ENCODE data around the gene BCL7A. TPM values are rescaled to one million over a fixed set of nuclear protein-coding genes. Genes with fewer than 3 reads are reported as not detected.

Gene BCL7A
- polyA plus RNA-seq, 2 donors, result 1.0 to 2.1 TPM

- Histone ChIP-seq H3K27ac (ENCODE audit: low read depth in 2 of 2, low read length in 1 of 2) (peak overlapping the region; percentile 75 to 92), H3K36me3 (ENCODE audit: control insufficient read depth in 2 of 2, insufficient read depth in 2 of 2, low read length in 1 of 2) (peaks cover 0 to 12% of the 10 kb centered on the region in 2 donors), H3K4me3 (ENCODE audit: low read depth in 1 of 2, low read length in 2 of 2) (peak overlapping the region; percentile 23 to 80), H3K4me1 (ENCODE audit: control insufficient read depth in 2 of 2, insufficient read depth in 2 of 2, low read length in 1 of 2) (peaks cover 3 to 5% of the 10 kb centered on the region in 2 donors), H3K9me3 (ENCODE audit: control insufficient read depth in 2 of 2, insufficient read depth in 1 of 2, low read depth in 1 of 2, low read length in 1 of 2) (no peaks in the 10 kb centered on the region), H3K27me3 (ENCODE audit: control insufficient read depth in 1 of 2, insufficient read depth in 2 of 2, low read length in 2 of 2) (no peaks in the 10 kb centered on the region)
- 15 to 19% methylated on average over 7 of the region's 7 CpGs for WGBS, 2 donors
These were observed 60.1 kb downstream of the BCL7A start for GRCh38 chr12:122081697-122082221.

DNA sequence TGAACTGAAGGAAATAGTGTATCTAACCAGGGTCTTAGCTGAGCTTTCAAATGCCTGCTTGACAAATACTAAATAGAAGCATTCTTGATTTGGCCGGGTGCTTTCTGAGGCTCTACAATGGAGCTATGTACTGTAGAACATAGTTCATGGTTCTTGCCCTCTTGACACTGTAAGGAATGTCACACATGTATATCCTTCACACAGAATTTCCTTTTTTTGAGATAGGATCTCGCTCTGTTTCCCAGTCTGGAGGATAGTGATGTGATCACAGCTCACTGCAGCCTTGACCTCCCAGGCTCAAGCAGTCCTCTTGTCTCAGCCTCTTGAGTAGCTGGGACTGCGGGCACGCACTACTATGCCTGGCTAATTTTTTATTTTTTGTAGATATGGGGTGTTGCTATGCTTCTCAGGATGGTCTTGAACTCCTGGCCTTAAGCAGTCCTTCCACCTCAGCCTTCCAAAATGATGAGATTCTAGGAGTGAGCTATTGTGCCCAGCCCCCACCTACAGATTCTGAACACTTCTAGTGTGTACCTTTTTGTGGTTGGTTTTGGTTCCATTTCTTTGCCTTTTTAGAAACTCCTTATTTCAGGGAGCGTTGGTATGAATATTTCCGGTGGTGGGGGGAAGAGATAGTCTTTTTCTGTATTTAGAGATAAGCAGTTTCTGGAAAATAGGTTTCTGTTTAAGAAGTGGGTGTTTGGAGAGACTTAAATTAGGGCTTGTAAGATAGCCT, 61.1 kb downstream of the BCL7A start:
- Histone ChIP-seq H3K27me3 (ENCODE audit: control insufficient read depth in 1 of 2, insufficient read depth in 2 of 2, low read length in 2 of 2) (no peaks in the 10 kb centered on the region), H3K9me3 (ENCODE audit: control insufficient read depth in 2 of 2, insufficient read depth in 1 of 2, low read depth in 1 of 2, low read length in 1 of 2) (no peaks in the 10 kb centered on the region), H3K4me3 (ENCODE audit: low read depth in 1 of 2, low read length in 2 of 2) (no peak overlapping the region), H3K27ac (ENCODE audit: low read depth in 2 of 2, low read length in 1 of 2) (no peak overlapping the region), H3K4me1 (ENCODE audit: control insufficient read depth in 2 of 2, insufficient read depth in 2 of 2, low read length in 1 of 2) (peaks cover 9 to 12% of the 10 kb centered on the region in 2 donors), H3K36me3 (ENCODE audit: control insufficient read depth in 2 of 2, insufficient read depth in 2 of 2, low read length in 1 of 2) (peaks cover 0 to 14% of the 10 kb centered on the region in 2 donors)
- WGBS, 2 donors, result 48 to 81% methylated on average over 6 of the region's 6 CpGs

- Histone ChIP-seq H3K9me3 (ENCODE audit: control insufficient read depth in 2 of 2, insufficient read depth in 1 of 2, low read depth in 1 of 2, low read length in 1 of 2) (no peaks in the 10 kb centered on the region), H3K36me3 (ENCODE audit: control insufficient read depth in 2 of 2, insufficient read depth in 2 of 2, low read length in 1 of 2) (peaks cover 0 to 14% of the 10 kb centered on the region in 2 donors), H3K27ac (ENCODE audit: low read depth in 2 of 2, low read length in 1 of 2) (no peak overlapping the region), H3K4me1 (ENCODE audit: control insufficient read depth in 2 of 2, insufficient read depth in 2 of 2, low read length in 1 of 2) (peaks cover 11 to 15% of the 10 kb centered on the region in 2 donors), H3K4me3 (ENCODE audit: low read depth in 1 of 2, low read length in 2 of 2) (no peak overlapping the region), H3K27me3 (ENCODE audit: control insufficient read depth in 1 of 2, insufficient read depth in 2 of 2, low read length in 2 of 2) (no peaks in the 10 kb centered on the region)
- 89 to 90% methylated on average over 13 of the region's 13 CpGs for WGBS, 2 donors
These were observed 63.2 kb downstream of the BCL7A start for GRCh38 chr12:122084857-122085405.

DNA sequence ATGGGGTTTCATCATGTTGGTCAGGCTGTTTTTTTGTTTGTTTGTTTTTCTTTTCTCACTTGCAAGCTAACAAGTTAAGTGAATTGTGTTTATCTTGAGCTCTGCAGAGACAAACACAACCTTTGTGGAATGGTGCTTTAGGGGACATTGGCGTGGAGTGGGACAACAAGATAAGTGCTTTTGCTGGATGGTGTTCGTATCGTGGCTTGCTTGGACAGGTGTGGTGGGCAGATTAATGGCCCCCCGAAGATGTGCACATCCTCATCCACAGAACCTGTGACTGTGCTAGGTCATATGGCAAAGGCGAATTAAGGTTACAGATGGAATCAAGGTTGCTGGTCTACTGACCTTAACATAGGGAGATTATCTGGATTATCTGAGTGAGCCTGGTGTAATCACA, 63.9 kb downstream of the BCL7A start:
- Histone ChIP-seq H3K36me3 (ENCODE audit: control insufficient read depth in 2 of 2, insufficient read depth in 2 of 2, low read length in 1 of 2) (peaks cover 0 to 14% of the 10 kb centered on the region in 2 donors), H3K27ac (ENCODE audit: low read depth in 2 of 2, low read length in 1 of 2) (no peak overlapping the region), H3K4me3 (ENCODE audit: low read depth in 1 of 2, low read length in 2 of 2) (no peak overlapping the region), H3K4me1 (ENCODE audit: control insufficient read depth in 2 of 2, insufficient read depth in 2 of 2, low read length in 1 of 2) (peaks cover 11 to 15% of the 10 kb centered on the region in 2 donors), H3K9me3 (ENCODE audit: control insufficient read depth in 2 of 2, insufficient read depth in 1 of 2, low read depth in 1 of 2, low read length in 1 of 2) (no peaks in the 10 kb centered on the region), H3K27me3 (ENCODE audit: control insufficient read depth in 1 of 2, insufficient read depth in 2 of 2, low read length in 2 of 2) (no peaks in the 10 kb centered on the region)
- WGBS, 2 donors, result 89 to 92% methylated on average over 5 of the region's 5 CpGs

- Histone ChIP-seq H3K4me3 (ENCODE audit: low read depth in 1 of 2, low read length in 2 of 2) (no peak overlapping the region), H3K36me3 (ENCODE audit: control insufficient read depth in 2 of 2, insufficient read depth in 2 of 2, low read length in 1 of 2) (peaks cover 0 to 14% of the 10 kb centered on the region in 2 donors), H3K27ac (ENCODE audit: low read depth in 2 of 2, low read length in 1 of 2) (peak overlapping the region in 1 of 2 donors; percentile 47), H3K27me3 (ENCODE audit: control insufficient read depth in 1 of 2, insufficient read depth in 2 of 2, low read length in 2 of 2) (no peaks in the 10 kb centered on the region), H3K4me1 (ENCODE audit: control insufficient read depth in 2 of 2, insufficient read depth in 2 of 2, low read length in 1 of 2) (peaks cover 9 to 15% of the 10 kb centered on the region in 2 donors), H3K9me3 (ENCODE audit: control insufficient read depth in 2 of 2, insufficient read depth in 1 of 2, low read depth in 1 of 2, low read length in 1 of 2) (no peaks in the 10 kb centered on the region)
- whole genome bisulfite sequencing, 2 donors, result 78 to 91% methylated on average over 8 of the region's 8 CpGs
These were observed 64.4 kb downstream of the BCL7A start for GRCh38 chr12:122086116-122086515.

GRCh38 chr12:122086641-122087285, 65.1 kb downstream of the BCL7A start:
- Histone ChIP-seq H3K27me3 (ENCODE audit: control insufficient read depth in 1 of 2, insufficient read depth in 2 of 2, low read length in 2 of 2) (no peaks in the 10 kb centered on the region), H3K4me3 (ENCODE audit: low read depth in 1 of 2, low read length in 2 of 2) (no peak overlapping the region), H3K27ac (ENCODE audit: low read depth in 2 of 2, low read length in 1 of 2) (peak overlapping the region; percentile 2 to 43), H3K36me3 (ENCODE audit: control insufficient read depth in 2 of 2, insufficient read depth in 2 of 2, low read length in 1 of 2) (peaks cover 0 to 14% of the 10 kb centered on the region in 2 donors), H3K4me1 (ENCODE audit: control insufficient read depth in 2 of 2, insufficient read depth in 2 of 2, low read length in 1 of 2) (peaks cover 9 to 15% of the 10 kb centered on the region in 2 donors), H3K9me3 (ENCODE audit: control insufficient read depth in 2 of 2, insufficient read depth in 1 of 2, low read depth in 1 of 2, low read length in 1 of 2) (no peaks in the 10 kb centered on the region)
- 73 to 75% methylated on average over 17 to 18 of the region's 18 CpGs for WGBS, 2 donors

GRCh38 chr12:122087431-122088178, 65.9 kb downstream of the BCL7A start:
- no peak overlapping the region for H3K4me3 ChIP-seq (ENCODE audit: low read depth in 1 of 2, low read length in 2 of 2)
- peak overlapping the region; percentile 4 to 43 for H3K27ac ChIP-seq (ENCODE audit: low read depth in 2 of 2, low read length in 1 of 2)
- no peaks in the 10 kb centered on the region for H3K9me3 ChIP-seq (ENCODE audit: control insufficient read depth in 2 of 2, insufficient read depth in 1 of 2, low read depth in 1 of 2, low read length in 1 of 2)
- H3K4me1 ChIP-seq (ENCODE audit: control insufficient read depth in 2 of 2, insufficient read depth in 2 of 2, low read length in 1 of 2), result peaks cover 7 to 13% of the 10 kb centered on the region in 2 donors
- H3K36me3 ChIP-seq (ENCODE audit: control insufficient read depth in 2 of 2, insufficient read depth in 2 of 2, low read length in 1 of 2), result peaks cover 0 to 14% of the 10 kb centered on the region in 2 donors
- 79 to 85% methylated on average over 15 to 17 of the region's 17 CpGs for WGBS, 2 donors
- H3K27me3 ChIP-seq (ENCODE audit: control insufficient read depth in 1 of 2, insufficient read depth in 2 of 2, low read length in 2 of 2), result no peaks in the 10 kb centered on the region

- no peaks in the 10 kb centered on the region for H3K27me3 ChIP-seq (ENCODE audit: control insufficient read depth in 1 of 2, insufficient read depth in 2 of 2, low read length in 2 of 2)
- peaks cover 12 to 13% of the 10 kb centered on the region in 2 donors for H3K4me1 ChIP-seq (ENCODE audit: control insufficient read depth in 2 of 2, insufficient read depth in 2 of 2, low read length in 1 of 2)
- 70 to 74% methylated on average over 9 of the region's 9 CpGs for WGBS, 2 donors
- no peak overlapping the region for H3K4me3 ChIP-seq (ENCODE audit: low read depth in 1 of 2, low read length in 2 of 2)
- no peaks in the 10 kb centered on the region for H3K9me3 ChIP-seq (ENCODE audit: control insufficient read depth in 2 of 2, insufficient read depth in 1 of 2, low read depth in 1 of 2, low read length in 1 of 2)
- H3K36me3 ChIP-seq (ENCODE audit: control insufficient read depth in 2 of 2, insufficient read depth in 2 of 2, low read length in 1 of 2), result peaks cover 0 to 14% of the 10 kb centered on the region in 2 donors
- H3K27ac ChIP-seq (ENCODE audit: low read depth in 2 of 2, low read length in 1 of 2), result peak overlapping the region; percentile 24 to 28
These were observed 66.6 kb downstream of the BCL7A start for GRCh38 chr12:122088179-122088810.

DNA sequence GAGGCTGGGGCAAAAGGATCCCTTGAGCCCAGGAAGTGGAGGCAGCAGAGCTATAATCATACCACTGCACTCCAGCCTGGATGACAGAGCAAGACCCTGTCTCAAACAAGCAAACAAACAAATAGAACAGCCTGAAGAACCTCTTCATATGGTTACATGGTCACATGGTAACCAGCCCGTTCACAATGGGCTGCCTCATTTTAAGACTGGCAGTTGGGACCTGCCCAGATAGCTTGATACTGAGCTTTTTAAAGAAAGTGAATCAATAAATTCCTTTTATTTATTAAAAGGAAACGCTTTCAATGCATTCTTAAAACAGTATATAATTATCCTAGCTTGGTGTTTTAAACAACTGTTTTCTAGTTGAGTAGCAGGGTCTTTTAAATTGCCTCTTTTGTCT, 67.4 kb downstream of the BCL7A start:
- no peak overlapping the region for H3K4me3 ChIP-seq (ENCODE audit: low read depth in 1 of 2, low read length in 2 of 2)
- no peak overlapping the region for H3K27ac ChIP-seq (ENCODE audit: low read depth in 2 of 2, low read length in 1 of 2)
- H3K4me1 ChIP-seq (ENCODE audit: control insufficient read depth in 2 of 2, insufficient read depth in 2 of 2, low read length in 1 of 2), result peaks cover 13 to 19% of the 10 kb centered on the region in 2 donors
- no peaks in the 10 kb centered on the region for H3K27me3 ChIP-seq (ENCODE audit: control insufficient read depth in 1 of 2, insufficient read depth in 2 of 2, low read length in 2 of 2)
- H3K36me3 ChIP-seq (ENCODE audit: control insufficient read depth in 2 of 2, insufficient read depth in 2 of 2, low read length in 1 of 2), result peaks cover 0 to 12% of the 10 kb centered on the region in 2 donors
- H3K9me3 ChIP-seq (ENCODE audit: control insufficient read depth in 2 of 2, insufficient read depth in 1 of 2, low read depth in 1 of 2, low read length in 1 of 2), result peaks cover 0 to 6% of the 10 kb centered on the region in 2 donors
- WGBS, 2 donors, result 44 to 70% methylated on average over 2 of the region's 2 CpGs
